ENCODE measurements around the gene CYTH2.

- TF ChIP-seq CTCF (IDR thresholded peaks at IDR 0.05; ENCODE audit: poor library complexity, severe bottlenecking): no peak
- no peak for TF ChIP-seq EP300 (conservative IDR thresholded peaks at IDR 0.05; ENCODE audit: poor library complexity, severe bottlenecking)
- TF ChIP-seq POLR2AphosphoS5 (IDR thresholded peaks at IDR 0.05): no peak
- TF ChIP-seq REST (IDR thresholded peaks at IDR 0.05; ENCODE audit: borderline replicate concordance): no peak
- TF ChIP-seq EZH2 (IDR thresholded peaks at IDR 0.05; ENCODE audit: borderline replicate concordance, insufficient read depth, low read length, poor library complexity, severe bottlenecking): no peak
- TF ChIP-seq TAF1 (IDR thresholded peaks at IDR 0.05; ENCODE audit: low read depth): no peak
- TF ChIP-seq MXI1 (conservative IDR thresholded peaks at IDR 0.05; ENCODE audit: poor library complexity, severe bottlenecking): no peak
- no peak for TF ChIP-seq RAD21 (conservative IDR thresholded peaks at IDR 0.05)
- no peak for TF ChIP-seq SMC3 (conservative IDR thresholded peaks at IDR 0.05; ENCODE audit: poor library complexity)
Measured at GRCh38 chr19:48471836-48472235, 2.7 kb downstream of the CYTH2 start.
